ENCODE measurements around the gene ASF1A.

GRCh38 chr6:118953391-118953790 is 59.4 kb downstream of the ASF1A start:
- no peak for TF ChIP-seq ELF1 (CRISPR knock-in tag; IDR thresholded peaks at IDR 0.05)
- no peak for TF ChIP-seq CREM (IDR thresholded peaks at IDR 0.05)
- TF ChIP-seq CREM (CRISPR knock-in tag; IDR thresholded peaks at IDR 0.05): no peak
- no peak for TF ChIP-seq CTCF (CRISPR knock-in tag; IDR thresholded peaks at IDR 0.05)
- TF ChIP-seq ZBTB49 (CRISPR knock-in tag; IDR thresholded peaks at IDR 0.05; ENCODE audit: borderline replicate concordance): no peak
- no peak for TF ChIP-seq MAFG (CRISPR knock-in tag; IDR thresholded peaks at IDR 0.05)
- TF ChIP-seq BRF2 (CRISPR knock-in tag; IDR thresholded peaks at IDR 0.05): no peak
- no peak for TF ChIP-seq POLR2AphosphoS5 (IDR thresholded peaks at IDR 0.05; ENCODE audit: low read depth, low read length)
- TF ChIP-seq ZSCAN29 (CRISPR knock-in tag; conservative IDR thresholded peaks at IDR 0.05): no peak
- TF ChIP-seq, protein P1, sequence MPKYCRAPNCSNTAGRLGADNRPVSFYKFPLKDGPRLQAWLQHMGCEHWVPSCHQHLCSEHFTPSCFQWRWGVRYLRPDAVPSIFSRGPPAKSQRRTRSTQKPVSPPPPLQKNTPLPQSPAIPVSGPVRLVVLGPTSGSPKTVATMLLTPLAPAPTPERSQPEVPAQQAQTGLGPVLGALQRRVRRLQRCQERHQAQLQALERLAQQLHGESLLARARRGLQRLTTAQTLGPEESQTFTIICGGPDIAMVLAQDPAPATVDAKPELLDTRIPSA (CRISPR knock-in tag; IDR thresholded peaks at IDR 0.05; ENCODE audit: borderline replicate concordance): no peak
- no peak for TF ChIP-seq ZNF605 (CRISPR knock-in tag; IDR thresholded peaks at IDR 0.05)
- TF ChIP-seq SYNCRIP (IDR thresholded peaks at IDR 0.05; ENCODE audit: insufficient read depth, low read depth, low read length): no peak
- TF ChIP-seq ZNF225 (CRISPR knock-in tag; IDR thresholded peaks at IDR 0.05): no peak
